GM13976 (cell line): ENCODE results near the gene PSMB8.
"Not testable (repeated sequence)": the region's sequence is repeated elsewhere in the genome, so short reads cannot be mapped to it uniquely, and the experiment has no call there.

Experiments
- DNase-seq: peaks from one replicate; pipeline ENCODE4 v3.0.0; 2012; ENCODE audit warnings: low spot score
- CTCF ChIP-seq: IDR thresholded peaks from 2 replicates; pipeline ENCODE4 v1.5.1; 2012; ENCODE audit warnings: borderline replicate concordance, mild to moderate bottlenecking; ENCODE audit not compliant: insufficient read depth; ENCODE audit errors: extremely low read depth, missing control alignments, control extremely low read depth
- in situ Hi-C: fragments of 300-500 bp; cut with MboI; formaldehyde crosslinking; loops from one replicate; pipeline ENCODE4 v1.12.0; 2022; ENCODE audit warnings: low sequenced_read_pairs, mixed read lengths, inconsistent platforms; ENCODE audit not compliant: unreplicated experiment

Gene PSMB8

GRCh38 chr6:32815996-32816395 lies 27.9 kb downstream of the PSMB8 start:
- peak; percentile 53 for DNase-seq
- TF ChIP-seq CTCF = no peak
- in situ Hi-C loops = no loop called here

GRCh38 chr6:32815115-32815514 lies 28.7 kb downstream of the PSMB8 start:
- TF ChIP-seq CTCF = no peak
- DNase-seq = no peak
- in situ Hi-C loops = no loop called here

- TF ChIP-seq CTCF = no peak
- in situ Hi-C loops = no loop called here
- DNase-seq = no peak
Observed at GRCh38 chr6:32814145-32814544, 29.7 kb downstream of the PSMB8 start.

- in situ Hi-C loops = no loop called here
- no peak for DNase-seq
- TF ChIP-seq CTCF = no peak
Observed at GRCh38 chr6:32809171-32809570, 34.7 kb downstream of the PSMB8 start.

- in situ Hi-C loops = no loop called here
- DNase-seq = no peak
- no peak for TF ChIP-seq CTCF
Observed at GRCh38 chr6:32807020-32807580, 36.7 kb downstream of the PSMB8 start.

GRCh38 chr6:32805404-32805803 lies 38.4 kb downstream of the PSMB8 start:
- in situ Hi-C loops, DNase-seq: not testable (repeated sequence)

GRCh38 chr6:32803416-32803815 lies 40.4 kb downstream of the PSMB8 start:
- no peak for DNase-seq
- TF ChIP-seq CTCF = no peak
- in situ Hi-C loops = no loop called here
